Keratinocyte (primary cell): ENCODE data around the gene OR52A1. TPM values are rescaled to one million over a fixed set of nuclear protein-coding genes. Genes with fewer than 3 reads are reported as not detected.

ENCODE experiments used
- DNase-seq: peaks from one replicate; pipeline ENCODE4 v3.0.0-alpha.2; 2011; ENCODE audit warnings: low read depth, missing footprints, low spot score
- FAIRE-seq: peaks from 2 replicates; lab custom pipeline; 2011; peaks lifted over from hg19 to GRCh38; lab: Jason Lieb, UNC
- H2AFZ ChIP-seq: 2 replicates; pipeline ENCODE4 v1.6.0; 2012; ENCODE audit warnings: low read length, control low read depth, inconsistent platforms; ENCODE audit not compliant: control insufficient read depth
- H3K27ac ChIP-seq: 2 replicates; pipeline ENCODE4 v1.5.1; 2011; ENCODE audit warnings: low read length; ENCODE audit not compliant: control insufficient read depth, insufficient read depth
- H3K27me3 ChIP-seq: 3 replicates; pipeline ENCODE4 v1.6.0; 2011; ENCODE audit warnings: low read length; ENCODE audit not compliant: control insufficient read depth, insufficient read depth; ENCODE audit errors: extremely low read depth
- H3K36me3 ChIP-seq, 2 experiments: 2 replicates in 1 of 2; 3 replicates in 1 of 2; pipeline ENCODE4 v1.5.1; 2011; ENCODE audit warnings: low read length in 2 of 2, mild to moderate bottlenecking in 1 of 2; ENCODE audit not compliant: control insufficient read depth in 2 of 2, insufficient read depth in 2 of 2; ENCODE audit errors: extremely low read depth in 1 of 2
- H3K4me1 ChIP-seq: 3 replicates; pipeline ENCODE4 v1.5.1; 2011; ENCODE audit warnings: low read length; ENCODE audit not compliant: control insufficient read depth, insufficient read depth; ENCODE audit errors: extremely low read depth
- H3K4me2 ChIP-seq: 3 replicates; pipeline ENCODE4 v1.6.0; 2011; ENCODE audit warnings: low read depth, low read length; ENCODE audit not compliant: control insufficient read depth, insufficient read depth; ENCODE audit errors: extremely low read depth
- H3K4me3 ChIP-seq, 3 experiments: fragments of 200-600 bp in 1 of 3; sonication (generic) in 1 of 3; 2 replicates in 2 of 3; 3 replicates in 1 of 3; pipeline ENCODE4 v1.5.1; 2011 to 2016; ENCODE audit warnings: low read length in 3 of 3, mild to moderate bottlenecking in 3 of 3, control low read depth in 2 of 3, inconsistent platforms in 1 of 3, low read depth in 1 of 3, mixed read lengths in 1 of 3, mixed run types in 1 of 3, moderate library complexity in 1 of 3; ENCODE audit not compliant: control insufficient read depth in 2 of 3, insufficient read depth in 2 of 3; ENCODE audit errors: extremely low read depth in 1 of 3
- H3K79me2 ChIP-seq: 2 replicates; pipeline ENCODE4 v1.6.0; 2012; ENCODE audit warnings: low read length; ENCODE audit not compliant: control insufficient read depth, insufficient read depth
- H3K9ac ChIP-seq: 3 replicates; pipeline ENCODE4 v1.6.0; 2011; ENCODE audit warnings: low read length; ENCODE audit not compliant: control insufficient read depth, insufficient read depth; ENCODE audit errors: extremely low read depth
- H3K9me1 ChIP-seq: 3 replicates; pipeline ENCODE4 v1.6.0; 2011; ENCODE audit warnings: low read length; ENCODE audit not compliant: control insufficient read depth, insufficient read depth; ENCODE audit errors: extremely low read depth
- H3K9me3 ChIP-seq: 2 replicates; pipeline ENCODE4 v1.5.1; 2012; ENCODE audit warnings: low read depth, low read length; ENCODE audit not compliant: control insufficient read depth
- H4K20me1 ChIP-seq: 3 replicates; pipeline ENCODE4 v1.6.0; 2011; ENCODE audit warnings: low read length; ENCODE audit not compliant: control insufficient read depth, insufficient read depth; ENCODE audit errors: extremely low read depth
- CTCF ChIP-seq, 3 experiments: IDR thresholded peaks in 1 of 3; conservative IDR thresholded peaks in 1 of 3; optimal IDR thresholded peaks in 1 of 3; 2 replicates in 2 of 3; 3 replicates in 1 of 3; pipeline versions ENCODE3 to v1.5.1; 2011; ENCODE audit warnings: low read length in 3 of 3, mild to moderate bottlenecking in 3 of 3, moderate library complexity in 2 of 3, control low read depth in 1 of 3, inconsistent platforms in 1 of 3; ENCODE audit not compliant: insufficient read depth in 2 of 3; ENCODE audit errors: extremely low read depth in 1 of 3
- EZH2 ChIP-seq: IDR thresholded peaks from one replicate; pipeline ENCODE4 v1.6.1; 2012; ENCODE audit warnings: inconsistent platforms, mild to moderate bottlenecking, low read length, moderate library complexity
- dilution Hi-C: fragments of 300-500 bp; cut with MboI; formaldehyde crosslinking; loops from one replicate; pipeline ENCODE4 v1.7.0; 2020; ENCODE audit warnings: low sequenced_read_pairs; ENCODE audit not compliant: extremely low pct_ligation_motif_present
- polyA plus RNA-seq, 5 experiments: library from polyadenylated mRNA; depleted of rRNA in 3 of 5; stranded (reverse) in 3 of 5; stranded (forward) in 1 of 5; unstranded in 1 of 5; fragments of >200 nt; gene quantifications; 1 replicate in 1 of 5; 2 replicates in 3 of 5; 3 replicates in 1 of 5; pipeline versions ENCODE4 v1.2.1 to v1.2.3, GENCODE V29; 2011 to 2012; ENCODE audit warnings: missing spikeins in 2 of 5, low read depth in 1 of 5, low replicate concordance in 1 of 5

OR52A1 gene
- polyA plus RNA-seq, 1 donor (not counting 4 experiments of a cell fraction or from before 2014, with no cell fraction given) = not detected

DNA sequence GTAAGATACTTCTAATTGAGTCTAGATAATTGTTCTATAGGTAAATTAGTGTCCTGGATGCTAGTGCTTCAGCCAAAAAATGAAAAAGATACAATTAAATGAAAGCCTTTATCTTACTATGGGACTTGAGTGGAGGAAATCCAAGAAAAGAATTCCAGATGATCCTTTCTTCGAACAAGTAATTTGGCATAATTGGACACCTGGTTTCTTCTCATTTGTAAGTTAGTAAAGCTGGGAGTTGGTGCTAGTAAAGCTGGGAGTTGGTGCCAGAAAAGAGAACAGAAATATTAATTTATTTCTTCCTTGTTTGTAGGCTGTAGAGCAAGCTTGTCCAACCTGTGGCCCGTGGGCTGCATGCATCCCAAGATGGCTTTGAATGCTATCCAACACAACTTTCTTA, 33.6 kb upstream of the OR52A1 start:
- no peaks in the 10 kb centered on the region for H3K9me1 ChIP-seq
- dilution Hi-C loops = no loop called here
- H2AFZ ChIP-seq = no peak overlapping the region
- no peak for DNase-seq
- no peak overlapping the region for H3K9ac ChIP-seq
- H3K79me2 ChIP-seq = no peaks in the 10 kb centered on the region
- H3K27ac ChIP-seq = no peak overlapping the region
- no peaks in the 10 kb centered on the region for H3K27me3 ChIP-seq
- no peaks in the 10 kb centered on the region for H3K4me1 ChIP-seq
- no peak for TF ChIP-seq CTCF (optimal IDR thresholded peaks at IDR 0.05 in 1 of 3, IDR thresholded peaks at IDR 0.05 in 1 of 3, conservative IDR thresholded peaks at IDR 0.05 in 1 of 3; ENCODE audit: extremely low read depth in 1 of 3, insufficient read depth in 2 of 3, low read length in 3 of 3)
- TF ChIP-seq EZH2 = no peak
- no peak for FAIRE-seq
- H3K36me3 ChIP-seq = no peaks in the 10 kb centered on the region
- no peak overlapping the region for H3K4me2 ChIP-seq
- no peaks in the 10 kb centered on the region for H3K9me3 ChIP-seq
- H4K20me1 ChIP-seq = no peaks in the 10 kb centered on the region
- H3K4me3 ChIP-seq = no peak overlapping the region

GRCh38 chr11:5178046-5178837, 23.7 kb upstream of the OR52A1 start:
- no peak overlapping the region for H3K9ac ChIP-seq
- no peaks in the 10 kb centered on the region for H3K79me2 ChIP-seq
- no peaks in the 10 kb centered on the region for H4K20me1 ChIP-seq
- peaks cover 2% of the 10 kb centered on the region for H3K9me3 ChIP-seq
- dilution Hi-C loops = no loop called here
- H3K27ac ChIP-seq = no peak overlapping the region
- H2AFZ ChIP-seq = no peak overlapping the region
- no peak overlapping the region for H3K4me2 ChIP-seq
- DNase-seq (no peak), FAIRE-seq (no peak)
- no peak overlapping the region for H3K4me3 ChIP-seq
- H3K4me1 ChIP-seq = no peaks in the 10 kb centered on the region
- no peaks in the 10 kb centered on the region for H3K9me1 ChIP-seq
- H3K36me3 ChIP-seq = no peaks in the 10 kb centered on the region
- no peaks in the 10 kb centered on the region for H3K27me3 ChIP-seq
- TF ChIP-seq CTCF (optimal IDR thresholded peaks at IDR 0.05 in 1 of 3, IDR thresholded peaks at IDR 0.05 in 1 of 3, conservative IDR thresholded peaks at IDR 0.05 in 1 of 3; ENCODE audit: extremely low read depth in 1 of 3, insufficient read depth in 2 of 3, low read length in 3 of 3) (no peak), EZH2 (no peak)
